Subcutaneous adipose tissue (tissue), 4 donors: ENCODE data around the gene ANP32A. TPM values are rescaled to one million over a fixed set of nuclear protein-coding genes. Genes with fewer than 3 reads are reported as not detected.

ENCODE experiments used
- total RNA-seq, 4 donors: library from RNA; depleted of rRNA; stranded (reverse); fragments of >200 nt; gene quantifications; one replicate each; pipeline ENCODE4 v1.1.0, GENCODE V29; 2016
- TF ChIP-seq, protein P1 (sequence below): fragments of 450-650 bp; IDR thresholded peaks from one replicate; pipeline ENCODE4 v1.5.1; 2016; ENCODE audit warnings: low read depth, mild to moderate bottlenecking, control low read depth, antibody characterized with exemption, moderate library complexity

Gene ANP32A
- total RNA-seq, 4 donors from 2014 or later: 55.9 to 88.2 (median 66.2) TPM

DNA sequence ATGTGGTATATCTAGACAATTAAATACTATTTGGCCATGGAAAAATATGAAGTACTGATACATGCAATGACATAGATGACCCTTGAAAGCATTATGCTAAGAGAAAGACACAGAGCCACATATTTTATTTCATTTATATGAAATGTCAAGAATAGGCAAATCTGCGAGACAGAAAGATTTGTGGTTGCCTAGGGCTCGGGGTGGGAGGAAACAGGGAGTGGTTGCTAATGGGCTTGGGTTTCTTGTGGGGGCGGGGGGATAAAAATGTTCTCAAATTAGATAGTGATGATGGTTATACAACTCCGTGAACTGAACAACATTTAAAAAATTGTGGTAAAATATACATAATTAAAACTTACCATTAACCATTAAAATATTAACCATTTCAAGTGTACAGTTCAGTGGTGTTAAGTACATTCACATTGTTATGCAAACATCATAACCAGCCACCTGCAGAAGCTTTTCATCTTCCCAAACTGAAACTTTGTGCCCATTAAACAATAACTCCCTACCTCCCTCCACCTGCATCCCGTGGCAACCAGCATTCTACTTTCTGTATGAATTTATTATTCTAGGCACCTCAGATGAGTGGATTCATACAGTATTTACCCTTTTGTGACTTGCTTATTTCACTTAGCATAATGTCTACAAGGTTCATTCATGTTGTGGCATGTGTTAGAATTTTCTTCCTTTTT is 24.3 kb upstream of the ANP32A start:
- TF ChIP-seq, protein P1, sequence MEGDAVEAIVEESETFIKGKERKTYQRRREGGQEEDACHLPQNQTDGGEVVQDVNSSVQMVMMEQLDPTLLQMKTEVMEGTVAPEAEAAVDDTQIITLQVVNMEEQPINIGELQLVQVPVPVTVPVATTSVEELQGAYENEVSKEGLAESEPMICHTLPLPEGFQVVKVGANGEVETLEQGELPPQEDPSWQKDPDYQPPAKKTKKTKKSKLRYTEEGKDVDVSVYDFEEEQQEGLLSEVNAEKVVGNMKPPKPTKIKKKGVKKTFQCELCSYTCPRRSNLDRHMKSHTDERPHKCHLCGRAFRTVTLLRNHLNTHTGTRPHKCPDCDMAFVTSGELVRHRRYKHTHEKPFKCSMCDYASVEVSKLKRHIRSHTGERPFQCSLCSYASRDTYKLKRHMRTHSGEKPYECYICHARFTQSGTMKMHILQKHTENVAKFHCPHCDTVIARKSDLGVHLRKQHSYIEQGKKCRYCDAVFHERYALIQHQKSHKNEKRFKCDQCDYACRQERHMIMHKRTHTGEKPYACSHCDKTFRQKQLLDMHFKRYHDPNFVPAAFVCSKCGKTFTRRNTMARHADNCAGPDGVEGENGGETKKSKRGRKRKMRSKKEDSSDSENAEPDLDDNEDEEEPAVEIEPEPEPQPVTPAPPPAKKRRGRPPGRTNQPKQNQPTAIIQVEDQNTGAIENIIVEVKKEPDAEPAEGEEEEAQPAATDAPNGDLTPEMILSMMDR: no peak

DNA sequence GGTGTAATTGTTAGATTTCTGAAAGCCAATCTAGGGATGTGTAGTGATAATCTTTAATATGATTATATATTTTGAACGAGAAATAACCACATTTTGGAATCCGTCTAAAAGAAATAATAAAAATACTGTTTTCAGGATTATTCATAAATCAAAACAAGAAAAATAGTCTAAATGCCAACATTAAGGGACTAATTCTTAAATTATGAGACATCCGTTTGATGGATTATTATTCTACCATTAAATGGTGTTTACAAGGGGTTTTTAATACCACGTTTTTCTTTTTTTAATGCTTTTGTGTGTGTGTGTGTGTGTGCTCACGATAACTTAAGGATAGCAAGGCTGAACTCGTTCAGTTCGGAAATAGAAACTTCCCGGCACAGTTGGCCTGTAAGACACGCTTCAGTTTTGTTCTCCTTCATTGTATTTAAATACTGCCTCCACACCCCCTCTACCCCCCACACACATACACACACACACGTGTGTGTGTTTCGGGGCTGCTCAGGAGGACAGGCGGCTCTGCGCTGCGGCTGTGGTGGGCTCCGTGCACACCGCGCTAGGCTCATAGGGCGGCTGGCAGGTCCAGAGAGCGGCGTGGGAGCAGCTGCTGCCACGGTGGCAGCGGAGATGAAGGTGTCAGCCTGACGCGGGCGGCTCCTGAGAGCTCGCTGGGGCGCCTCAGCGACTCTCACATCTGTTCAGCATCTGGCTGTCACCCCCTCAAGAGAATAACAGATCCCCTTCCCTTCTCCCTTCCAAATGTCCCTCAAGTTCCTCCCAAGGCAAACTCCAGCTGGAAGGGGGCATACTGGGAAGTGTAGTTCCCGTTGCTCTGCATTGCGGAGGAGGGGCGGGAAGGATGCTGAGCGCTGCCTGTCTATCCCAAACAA is 23.0 kb upstream of the ANP32A start:
- TF ChIP-seq, protein P1: no peak

DNA sequence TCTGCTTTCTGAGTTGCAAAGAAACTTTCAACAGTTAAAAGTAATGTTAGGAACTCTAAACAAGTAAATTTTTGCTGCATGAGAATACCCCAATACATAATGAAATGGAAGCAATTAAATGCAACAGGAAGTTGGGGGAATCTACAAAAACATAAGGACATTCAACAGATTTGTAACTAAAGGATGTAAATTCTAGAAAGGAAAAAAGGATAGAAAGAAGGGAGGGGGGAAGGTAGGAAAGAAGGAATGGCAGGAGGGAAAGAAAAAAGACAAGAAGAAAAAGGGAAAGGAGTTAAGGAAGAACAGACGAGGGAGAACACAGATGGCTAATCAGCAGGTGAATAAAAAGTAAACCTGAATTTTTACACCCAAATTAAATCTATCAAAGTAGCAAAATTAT is 22.3 kb upstream of the ANP32A start:
- TF ChIP-seq, protein P1: no peak

DNA sequence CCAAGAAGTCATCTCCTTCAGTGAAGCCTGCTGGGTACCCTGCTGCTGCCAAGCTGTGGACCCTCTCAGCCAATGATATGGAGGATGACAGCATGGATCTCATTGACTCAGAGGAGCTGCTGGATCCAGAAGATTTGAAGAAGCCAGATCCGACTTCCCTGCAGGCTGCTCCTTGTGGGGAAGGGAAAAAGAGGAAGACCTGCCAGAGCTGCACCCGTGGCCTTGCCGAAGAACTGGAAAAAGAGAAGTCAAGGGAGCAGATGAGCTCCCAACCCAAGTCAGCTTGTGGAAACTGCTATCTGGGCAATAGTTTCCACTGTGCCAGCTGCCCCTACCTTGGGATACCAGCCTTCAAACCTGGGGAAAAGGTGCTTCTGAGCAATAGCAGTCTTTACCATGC is 13.7 kb upstream of the ANP32A start:
- TF ChIP-seq, protein P1: no peak

DNA sequence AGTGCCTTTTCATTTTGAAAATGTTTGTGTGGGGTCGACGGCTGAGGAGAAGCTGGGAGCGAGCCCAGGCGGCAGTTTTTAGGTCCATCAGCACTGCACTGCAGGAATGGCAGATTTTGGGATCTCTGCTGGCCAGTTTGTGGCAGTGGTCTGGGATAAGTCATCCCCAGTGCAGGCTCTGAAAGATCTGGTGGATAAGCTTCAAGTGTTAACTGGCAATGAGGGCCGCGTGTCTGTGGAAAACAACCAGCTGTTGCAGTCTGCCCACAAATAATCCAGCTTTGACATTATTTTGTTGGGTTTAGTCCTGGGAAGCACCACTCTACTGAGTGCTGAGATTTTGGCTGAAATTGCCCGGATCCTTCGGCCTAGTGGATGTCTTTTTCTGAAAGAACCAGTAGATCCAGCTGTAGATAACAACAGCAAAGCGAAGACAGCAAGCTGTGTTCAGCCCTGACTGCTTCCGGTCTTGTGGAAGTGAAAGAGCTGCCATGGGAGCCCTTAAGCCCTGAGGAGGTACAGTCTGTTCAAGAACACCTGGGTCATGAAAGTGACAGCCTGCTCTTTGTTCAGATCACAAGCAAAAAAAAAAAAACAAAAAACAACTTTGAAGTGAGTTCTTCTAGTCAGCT is 13.1 kb upstream of the ANP32A start:
- TF ChIP-seq, protein P1: no peak

DNA sequence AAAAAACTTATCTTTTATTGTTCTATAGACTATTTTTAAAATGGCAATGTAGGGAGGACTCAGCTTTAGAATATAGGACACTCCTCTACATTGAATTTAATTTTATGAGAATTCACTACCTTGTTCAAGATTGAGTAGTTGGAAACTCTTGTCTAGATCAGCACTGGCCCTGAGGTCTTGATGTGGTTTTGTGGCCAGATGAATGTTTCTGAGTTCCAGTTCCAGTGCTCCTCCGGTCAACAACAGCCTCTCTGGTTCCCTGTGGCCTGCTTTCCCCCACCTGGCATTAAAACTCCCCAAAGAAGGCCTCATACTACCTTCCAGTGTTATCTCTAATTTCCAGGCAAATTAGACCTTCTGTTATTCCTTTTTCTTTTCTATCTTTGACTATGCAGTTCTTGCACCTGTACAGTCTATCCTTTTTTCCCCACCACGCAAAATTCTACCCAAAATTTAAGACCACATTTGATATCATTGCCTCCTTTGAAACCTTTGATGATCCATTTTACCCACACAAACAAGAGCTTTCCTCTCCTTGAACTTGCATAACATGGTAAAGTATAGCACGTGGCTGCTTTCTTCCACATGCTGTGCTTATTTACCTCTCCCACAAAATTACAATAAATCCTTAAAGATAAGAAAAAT is 9.6 kb upstream of the ANP32A start:
- TF ChIP-seq, protein P1: no peak
